ENCODE data around the gene VWF.
A peak's percentile ranks its signal among the peaks of the same experiment; 100 is the strongest.
"Not testable (repeated sequence)": the region's sequence is repeated elsewhere in the genome, so short reads cannot be mapped to it uniquely, and the experiment has no call there.

The VWF gene

DNA sequence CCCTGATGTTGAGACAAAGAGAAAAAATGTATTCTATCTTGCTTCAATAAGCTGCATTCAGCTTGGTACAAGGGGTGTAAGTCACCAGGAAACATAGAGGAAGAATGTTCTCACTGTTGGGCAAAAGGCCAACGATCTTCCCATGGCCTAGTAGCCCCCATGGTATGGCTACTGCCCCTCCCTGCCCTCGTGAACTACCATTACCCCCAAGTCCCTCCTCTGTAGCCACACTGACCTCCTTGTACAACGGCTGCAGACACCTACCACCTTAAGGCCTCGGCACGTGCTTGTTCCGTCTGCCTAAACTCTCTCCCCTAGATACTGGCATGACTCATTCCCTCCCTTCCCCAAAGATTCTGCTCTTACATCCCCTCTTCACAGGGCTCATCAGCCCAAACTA, 97.5 kb downstream of the VWF start:
- TF ChIP-seq, protein P1, sequence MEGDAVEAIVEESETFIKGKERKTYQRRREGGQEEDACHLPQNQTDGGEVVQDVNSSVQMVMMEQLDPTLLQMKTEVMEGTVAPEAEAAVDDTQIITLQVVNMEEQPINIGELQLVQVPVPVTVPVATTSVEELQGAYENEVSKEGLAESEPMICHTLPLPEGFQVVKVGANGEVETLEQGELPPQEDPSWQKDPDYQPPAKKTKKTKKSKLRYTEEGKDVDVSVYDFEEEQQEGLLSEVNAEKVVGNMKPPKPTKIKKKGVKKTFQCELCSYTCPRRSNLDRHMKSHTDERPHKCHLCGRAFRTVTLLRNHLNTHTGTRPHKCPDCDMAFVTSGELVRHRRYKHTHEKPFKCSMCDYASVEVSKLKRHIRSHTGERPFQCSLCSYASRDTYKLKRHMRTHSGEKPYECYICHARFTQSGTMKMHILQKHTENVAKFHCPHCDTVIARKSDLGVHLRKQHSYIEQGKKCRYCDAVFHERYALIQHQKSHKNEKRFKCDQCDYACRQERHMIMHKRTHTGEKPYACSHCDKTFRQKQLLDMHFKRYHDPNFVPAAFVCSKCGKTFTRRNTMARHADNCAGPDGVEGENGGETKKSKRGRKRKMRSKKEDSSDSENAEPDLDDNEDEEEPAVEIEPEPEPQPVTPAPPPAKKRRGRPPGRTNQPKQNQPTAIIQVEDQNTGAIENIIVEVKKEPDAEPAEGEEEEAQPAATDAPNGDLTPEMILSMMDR (conservative IDR thresholded peaks at IDR 0.05; ENCODE audit: low read depth, low read length) = no peak
- DNase-seq (ENCODE audit: low read depth) = no peak
- no peak overlapping the region for H3K4me3 ChIP-seq (ENCODE audit: low read depth, low read length)

DNA sequence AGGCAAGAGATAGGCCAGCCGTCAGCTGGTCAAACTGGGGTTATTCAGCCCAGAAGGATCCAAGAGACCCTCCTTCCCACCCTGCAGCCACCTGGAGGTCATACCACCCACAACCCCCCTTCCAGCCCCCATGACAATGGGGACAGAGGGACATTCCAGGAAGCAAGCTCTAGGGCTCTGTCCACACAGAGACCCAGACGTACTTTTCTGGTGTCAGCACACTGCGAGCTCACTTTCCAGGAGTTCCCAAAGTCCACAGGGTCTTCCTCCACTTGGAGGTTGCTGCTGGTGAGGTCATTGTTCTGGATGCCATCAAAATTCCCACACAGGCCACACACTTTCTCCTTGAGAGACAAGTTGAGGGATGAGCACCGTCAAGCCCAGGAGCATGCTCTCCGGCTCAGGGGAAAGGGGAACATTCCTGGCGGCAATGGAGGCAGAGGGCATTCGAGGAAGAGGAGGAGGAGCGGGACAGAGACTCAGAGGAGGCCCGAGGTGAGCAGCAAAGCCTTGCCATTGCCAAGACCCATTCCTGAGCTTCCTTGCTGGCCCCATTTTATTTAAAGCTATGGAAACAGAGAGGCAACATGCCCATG, 98.7 kb downstream of the VWF start:
- DNase-seq (ENCODE audit: low read depth); H3K4me3 ChIP-seq (ENCODE audit: low read depth, low read length): not testable (repeated sequence)

DNA sequence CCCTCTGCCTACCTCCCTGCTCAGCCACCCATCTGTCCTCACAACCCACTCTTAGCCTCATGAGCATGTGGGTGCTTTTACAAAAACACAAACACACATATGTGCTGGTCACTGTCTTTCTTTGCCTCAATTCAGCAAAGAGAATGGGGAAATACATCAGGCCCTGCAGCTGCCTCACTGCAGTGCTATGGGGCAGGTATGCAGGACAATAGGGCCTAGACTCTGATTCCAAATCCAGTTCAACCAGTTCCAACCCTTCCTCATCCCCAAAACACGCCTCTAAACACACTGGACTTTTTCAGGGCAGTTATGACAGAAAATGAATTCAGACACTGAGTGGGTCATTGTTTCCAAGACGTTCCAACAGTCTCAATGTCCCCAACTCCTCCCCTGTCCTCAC, 100.4 kb downstream of the VWF start:
- H3K4me3 ChIP-seq (ENCODE audit: low read depth, low read length); DNase-seq (ENCODE audit: low read depth): not testable (repeated sequence)

DNA sequence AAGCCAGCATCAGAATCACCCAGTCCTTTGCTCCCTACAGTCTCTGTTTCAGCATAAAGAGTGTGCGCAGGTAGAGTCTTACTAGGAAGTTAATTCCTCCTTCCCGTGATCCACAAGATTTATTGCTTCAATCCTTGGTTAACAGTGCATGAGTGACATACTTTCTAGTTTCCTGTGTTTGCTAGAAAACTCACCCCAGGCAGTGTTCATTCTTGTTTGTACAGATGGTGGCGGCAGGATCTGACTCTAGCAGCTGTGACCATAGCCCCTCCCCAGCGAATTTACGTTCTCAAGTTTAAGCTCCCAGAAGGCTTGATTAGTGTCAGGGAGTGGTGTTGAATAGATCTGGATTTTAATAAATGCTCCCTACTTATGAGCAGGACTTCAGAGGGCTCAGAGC, 103.5 kb downstream of the VWF start:
- TF ChIP-seq, protein P1 (conservative IDR thresholded peaks at IDR 0.05; ENCODE audit: low read depth, low read length) = no peak
- peak; percentile 44 for DNase-seq (ENCODE audit: low read depth)
- H3K4me3 ChIP-seq (ENCODE audit: low read depth, low read length) = no peak overlapping the region

DNA sequence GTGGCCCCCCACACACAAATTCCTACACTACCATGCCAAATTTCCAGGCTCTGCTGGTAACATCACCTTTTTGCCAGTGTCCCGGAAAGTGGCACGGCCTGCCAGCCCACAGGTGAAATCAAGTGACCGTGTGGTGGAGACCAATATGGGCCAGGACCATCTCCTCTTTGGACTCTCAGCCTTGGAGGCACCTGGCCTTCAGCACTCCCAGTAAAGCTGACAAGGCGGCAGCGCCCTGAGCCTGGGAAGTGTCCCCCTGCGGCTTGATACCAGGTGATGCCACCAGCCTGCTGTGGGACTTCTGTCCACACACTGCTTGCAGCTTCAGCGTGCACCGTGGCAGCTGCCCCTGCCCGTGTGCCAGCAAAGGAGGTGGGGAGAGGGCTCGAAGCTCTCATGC, 104.0 kb downstream of the VWF start:
- not testable (repeated sequence) for DNase-seq (ENCODE audit: low read depth); H3K4me3 ChIP-seq (ENCODE audit: low read depth, low read length)

DNA sequence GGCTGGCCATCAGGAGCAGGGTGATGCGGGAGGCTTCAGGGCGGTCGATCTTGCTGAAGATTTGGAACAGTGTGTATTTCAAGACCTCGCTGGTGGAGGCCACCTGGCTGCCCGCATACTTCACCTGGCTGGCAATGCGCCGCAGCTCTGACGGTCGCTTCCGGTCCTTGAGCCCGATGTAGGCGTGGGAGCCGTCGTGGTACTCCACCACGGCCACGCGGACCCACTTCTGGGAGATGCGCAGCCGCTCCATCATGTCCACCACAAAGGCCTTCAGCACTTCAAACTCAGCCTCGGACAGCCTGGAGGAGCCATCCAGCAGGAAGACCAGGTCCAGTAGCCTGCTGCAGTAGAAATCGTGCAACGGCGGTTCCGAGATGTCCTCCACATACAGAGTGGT, 105.2 kb downstream of the VWF start:
- not testable (repeated sequence) for H3K4me3 ChIP-seq (ENCODE audit: low read depth, low read length); DNase-seq (ENCODE audit: low read depth)

DNA sequence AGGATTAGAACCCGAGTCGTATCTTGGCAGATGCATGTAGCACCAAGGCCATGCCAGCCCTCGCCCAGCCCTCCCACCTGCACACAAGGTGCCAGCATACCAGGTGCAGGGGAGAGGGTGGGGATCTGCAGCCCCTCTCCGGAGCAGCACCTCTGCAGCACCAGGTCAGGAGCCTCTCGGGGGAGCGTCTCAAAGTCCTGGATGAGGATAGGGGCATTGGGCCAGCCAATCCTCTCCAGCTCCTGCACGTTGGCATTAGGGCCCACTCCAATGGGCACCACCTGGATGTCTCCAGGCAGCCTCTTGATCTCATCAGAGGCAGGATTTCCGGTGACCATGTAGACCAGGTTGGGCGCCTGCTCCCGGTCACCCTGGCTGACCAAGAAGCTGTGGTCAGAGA, 106.2 kb downstream of the VWF start:
- TF ChIP-seq, protein P1 (conservative IDR thresholded peaks at IDR 0.05; ENCODE audit: low read depth, low read length) = no peak
- DNase-seq (ENCODE audit: low read depth) = no peak

DNA sequence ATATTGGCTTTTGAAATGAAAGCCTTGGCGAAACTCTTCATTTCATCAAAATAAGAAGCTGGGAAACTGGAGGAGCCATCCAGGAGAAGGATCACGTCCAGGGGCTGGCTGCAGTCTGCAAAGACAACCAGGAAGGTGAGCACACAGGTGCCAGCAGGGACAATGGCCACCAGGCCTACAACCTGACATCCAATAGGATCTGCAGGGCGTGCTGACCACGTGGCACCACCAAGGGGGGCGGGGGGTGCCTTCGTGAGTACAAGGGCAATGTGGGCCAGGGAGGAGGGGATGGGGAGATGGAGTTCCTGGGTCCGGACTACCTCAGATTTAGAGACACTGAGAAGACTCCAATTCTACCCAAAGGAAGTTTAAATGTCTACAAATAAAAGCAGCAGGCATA, 107.7 kb downstream of the VWF start:
- no peak for DNase-seq (ENCODE audit: low read depth)
- no peak overlapping the region for H3K4me3 ChIP-seq (ENCODE audit: low read depth, low read length)
- TF ChIP-seq, protein P1 (conservative IDR thresholded peaks at IDR 0.05; ENCODE audit: low read depth, low read length) = no peak

More for the DNA sequence above, 106.2 kb downstream of the VWF start:
- no peak overlapping the region for H3K4me3 ChIP-seq (ENCODE audit: low read depth, low read length)

DNA sequence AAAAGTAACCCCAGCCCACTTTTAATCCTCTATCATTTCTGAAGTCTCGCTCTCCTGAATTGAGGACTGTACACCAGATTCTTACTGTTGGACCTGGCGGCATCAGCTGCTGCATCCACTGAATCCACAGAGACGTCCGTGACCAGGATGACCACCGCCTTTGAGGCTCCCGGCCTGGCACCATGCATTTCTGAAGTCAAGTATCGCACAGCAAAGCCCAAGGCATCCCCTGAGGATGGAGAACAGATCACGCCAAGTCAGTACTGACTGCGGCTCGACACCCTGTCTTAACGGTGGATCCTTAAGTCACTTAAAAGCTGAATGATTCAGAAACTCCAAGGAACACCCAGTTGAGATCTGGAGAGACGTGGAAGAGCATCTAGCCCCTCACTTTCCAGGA, 108.5 kb downstream of the VWF start:
- DNase-seq (ENCODE audit: low read depth); H3K4me3 ChIP-seq (ENCODE audit: low read depth, low read length): not testable (repeated sequence)

DNA sequence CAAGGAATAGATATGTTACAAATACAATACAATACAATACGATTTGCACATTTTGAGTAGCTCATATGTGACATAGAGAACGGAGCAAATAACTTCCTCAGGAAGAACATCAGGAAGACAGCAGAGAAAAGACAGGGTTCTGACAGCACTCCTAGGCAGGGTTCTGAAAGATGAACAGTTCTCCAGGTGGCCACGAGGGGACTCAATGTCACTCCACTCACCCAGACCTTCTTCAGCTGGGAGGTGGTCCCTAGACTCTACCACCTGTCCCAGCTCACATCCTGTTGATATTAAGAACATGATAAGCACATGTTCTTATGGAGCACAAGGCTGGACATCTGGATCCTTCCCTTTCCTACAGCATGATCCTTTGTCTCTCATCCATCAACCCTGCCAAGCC, 109.2 kb downstream of the VWF start:
- DNase-seq (ENCODE audit: low read depth); H3K4me3 ChIP-seq (ENCODE audit: low read depth, low read length): not testable (repeated sequence)

DNA sequence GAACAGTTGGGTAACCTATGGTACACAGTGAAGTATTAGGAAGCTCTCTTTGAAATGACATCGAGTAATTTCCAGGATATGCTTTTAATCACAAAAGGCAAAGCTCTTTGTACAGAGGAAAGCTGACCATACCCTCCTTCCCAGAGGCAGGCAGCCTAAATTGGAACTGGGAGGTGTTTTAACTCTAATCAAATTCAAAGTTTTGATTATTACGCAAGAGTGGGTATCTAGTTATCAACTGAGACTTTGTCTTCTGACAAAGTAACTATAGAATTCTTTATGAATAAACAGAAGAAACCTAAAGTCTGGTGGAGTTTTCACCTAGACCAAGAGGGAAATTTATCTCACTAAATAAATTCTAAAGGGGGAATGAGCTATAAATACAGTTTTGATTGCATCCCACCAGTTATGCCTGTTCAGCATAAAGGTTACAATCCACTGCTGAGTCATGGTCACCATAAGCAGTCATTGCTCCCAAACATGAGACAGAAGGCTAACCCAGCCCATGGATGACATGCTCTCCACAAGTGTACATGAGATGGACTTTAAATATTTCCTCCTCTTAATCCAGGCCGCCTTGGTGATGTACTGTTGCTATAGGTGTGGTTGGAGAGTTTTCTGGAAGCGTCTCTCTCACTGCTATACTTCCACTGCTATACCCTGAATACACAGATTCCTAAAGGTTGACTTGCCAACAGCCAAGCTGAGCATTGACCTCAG, 113.7 kb downstream of the VWF start:
- not testable (repeated sequence) for DNase-seq (ENCODE audit: low read depth); H3K4me3 ChIP-seq (ENCODE audit: low read depth, low read length)

Measured in choroid plexus epithelial cell (primary cell).